GM10266 (cell line): Measurements from ENCODE around the gene MNX1.

Experiments used
- DNase-seq: peaks from one replicate; pipeline ENCODE4 v3.0.0; 2012; ENCODE audit errors: extremely low spot score
- CTCF ChIP-seq: IDR thresholded peaks from 2 replicates; pipeline ENCODE4 v1.5.1; 2012; ENCODE audit warnings: mild to moderate bottlenecking, low read depth; ENCODE audit not compliant: control insufficient read depth, insufficient read depth; ENCODE audit errors: missing control alignments

Gene MNX1

GRCh38 chr7:157043745-157044144, 33.3 kb upstream of the MNX1 start:
- no peak for DNase-seq
- TF ChIP-seq CTCF: no peak

- no peak for DNase-seq
- TF ChIP-seq CTCF: no peak
Observed at GRCh38 chr7:157041514-157042277, 31.2 kb upstream of the MNX1 start.

GRCh38 chr7:157041004-157041403, 30.5 kb upstream of the MNX1 start:
- no peak for DNase-seq
- TF ChIP-seq CTCF: no peak

GRCh38 chr7:157037635-157038034, 27.2 kb upstream of the MNX1 start:
- no peak for DNase-seq
- TF ChIP-seq CTCF: no peak

- DNase-seq: no peak
- no peak for TF ChIP-seq CTCF
Observed at GRCh38 chr7:157037028-157037427, 26.6 kb upstream of the MNX1 start.

GRCh38 chr7:157035979-157036378, 25.5 kb upstream of the MNX1 start:
- no peak for TF ChIP-seq CTCF
- DNase-seq: no peak

- no peak for DNase-seq
- no peak for TF ChIP-seq CTCF
Observed at GRCh38 chr7:157035302-157035701, 24.8 kb upstream of the MNX1 start.
